ENCODE measurements around the gene RCC1.
"Not testable (repeated sequence)": the region's sequence is repeated elsewhere in the genome, so short reads cannot be mapped to it uniquely, and the experiment has no call there.

Gene RCC1

GRCh38 chr1:28551381-28551780 lies 45.5 kb downstream of the RCC1 start:
- no peak for DNase-seq (ENCODE audit: low spot score)

GRCh38 chr1:28552758-28553663 lies 47.2 kb downstream of the RCC1 start, which contains the start of gene TRNAU1AP:
TRNAU1AP (plus strand) TSS chr1:28553085; CDS start chr1:28553111, 26 bp downstream.
- DNase-seq (ENCODE audit: low spot score), result peak; percentile 97

- no peak for DNase-seq (ENCODE audit: low spot score)
These were observed 55.0 kb downstream of the RCC1 start for GRCh38 chr1:28560886-28561285.

- no peak for DNase-seq (ENCODE audit: low spot score)
These were observed 58.5 kb downstream of the RCC1 start for GRCh38 chr1:28564310-28564709.

GRCh38 chr1:28565040-28565439 lies 59.2 kb downstream of the RCC1 start:
- DNase-seq (ENCODE audit: low spot score), result no peak

GRCh38 chr1:28565726-28566125 lies 59.9 kb downstream of the RCC1 start:
- no peak for DNase-seq (ENCODE audit: low spot score)

- no peak for DNase-seq (ENCODE audit: low spot score)
These were observed 61.1 kb downstream of the RCC1 start for GRCh38 chr1:28566931-28567330.

- no peak for DNase-seq (ENCODE audit: low spot score)
These were observed 66.1 kb downstream of the RCC1 start for GRCh38 chr1:28571911-28572310.

GRCh38 chr1:28572891-28573290 lies 67.0 kb downstream of the RCC1 start:
- DNase-seq (ENCODE audit: low spot score), result not testable (repeated sequence)

GRCh38 chr1:28573564-28573963 lies 67.7 kb downstream of the RCC1 start:
- no peak for DNase-seq (ENCODE audit: low spot score)

GRCh38 chr1:28577052-28577678 lies 71.3 kb downstream of the RCC1 start:
- no peak for DNase-seq (ENCODE audit: low spot score)

- DNase-seq (ENCODE audit: low spot score), result no peak
These were observed 72.1 kb downstream of the RCC1 start for GRCh38 chr1:28577738-28578536.

GRCh38 chr1:28578696-28579218 lies 72.9 kb downstream of the RCC1 start:
- no peak for DNase-seq (ENCODE audit: low spot score)

GRCh38 chr1:28579401-28579800 lies 73.6 kb downstream of the RCC1 start:
- no peak for DNase-seq (ENCODE audit: low spot score)

- peak; percentile 71 for DNase-seq (ENCODE audit: low spot score)
These were observed 75.1 kb downstream of the RCC1 start for GRCh38 chr1:28580722-28581530.

- peak; percentile 93 for DNase-seq (ENCODE audit: low spot score)
These were observed 75.8 kb downstream of the RCC1 start for GRCh38 chr1:28581531-28582247.

GRCh38 chr1:28582248-28582615 lies 76.4 kb downstream of the RCC1 start:
- DNase-seq (ENCODE audit: low spot score), result no peak

GRCh38 chr1:28586585-28587391 lies 80.9 kb downstream of the RCC1 start:
- not testable (repeated sequence) for DNase-seq (ENCODE audit: low spot score)
